Activated naive CD4-positive, alpha-beta T cell treated with anti-CD3 and anti-CD28 coated beads, Interleukin-2, amount 10 ng/mL, durations not matched to agents 7 days and 5 days (primary cell): ENCODE data around the gene CEACAM1.
"Not testable (repeated sequence)": the region's sequence is repeated elsewhere in the genome, so short reads cannot be mapped to it uniquely, and the experiment has no call there.

ENCODE experiments used
- CTCF ChIA-PET: fragments of 350-600 bp; sonication (Branson Sonifier 250); formaldehyde crosslinking; loops from one replicate; lab custom pipeline; 2021; ENCODE audit warnings: antibody characterized with exemption; lab: Charles Lee
- DNase-seq: peaks from one replicate; pipeline ENCODE4 v3.0.0-alpha.2; 2020
- H3K27ac Mint-ChIP-seq: one replicate; pipeline ENCODE4 v1.8.0; 2021; ENCODE audit warnings: mild to moderate bottlenecking, moderate library complexity, mixed read lengths
- H3K27me3 Mint-ChIP-seq: one replicate; pipeline ENCODE4 v1.8.0; 2021; ENCODE audit warnings: mild to moderate bottlenecking, mixed read lengths
- H3K36me3 Mint-ChIP-seq: one replicate; pipeline ENCODE4 v1.8.0; 2021; ENCODE audit warnings: mixed read lengths
- H3K4me1 Mint-ChIP-seq: one replicate; pipeline ENCODE4 v1.8.0; 2021; ENCODE audit warnings: mixed read lengths
- H3K4me3 Mint-ChIP-seq: one replicate; pipeline ENCODE4 v1.8.0; 2021; ENCODE audit warnings: mild to moderate bottlenecking, moderate library complexity, mixed read lengths
- H3K9me3 Mint-ChIP-seq: one replicate; pipeline ENCODE4 v1.8.0; 2021; ENCODE audit warnings: mixed read lengths

The CEACAM1 gene

DNA sequence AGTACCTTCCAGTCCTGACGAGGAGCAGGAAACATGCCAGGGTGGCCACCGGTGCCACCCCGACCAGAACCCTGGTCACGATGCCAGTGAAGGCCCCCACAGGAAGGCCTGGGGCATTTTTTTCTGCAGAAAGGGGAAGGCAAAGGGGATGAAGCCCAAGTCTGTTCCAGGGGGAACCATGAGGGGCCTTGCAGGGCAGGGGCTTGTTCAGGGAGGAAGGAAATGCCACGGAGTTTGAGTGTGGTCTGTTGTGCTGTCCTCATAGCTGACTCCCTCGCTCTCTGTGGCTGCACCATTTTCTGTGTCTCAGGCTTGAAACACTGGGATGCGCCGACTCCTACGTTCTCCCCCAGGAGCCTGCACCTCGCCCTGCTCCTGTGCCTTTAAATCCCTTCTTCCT lies 27.5 kb upstream of the CEACAM1 start:
- DNase-seq, result no peak
- no peak overlapping the region for H3K4me3 Mint-ChIP-seq
- CTCF ChIA-PET, result no interaction called here
- H3K4me1 Mint-ChIP-seq, result no peaks in the 10 kb centered on the region
- no peak overlapping the region for H3K27ac Mint-ChIP-seq
- peaks cover 68% of the 10 kb centered on the region for H3K27me3 Mint-ChIP-seq
- no peaks in the 10 kb centered on the region for H3K36me3 Mint-ChIP-seq
- H3K9me3 Mint-ChIP-seq, result no peaks in the 10 kb centered on the region

- no peak for DNase-seq
- Mint-ChIP-seq H3K36me3 (no peaks in the 10 kb centered on the region), H3K4me1 (no peaks in the 10 kb centered on the region), H3K4me3 (no peak overlapping the region), H3K27ac (no peak overlapping the region), H3K27me3 (peaks cover 71% of the 10 kb centered on the region), H3K9me3 (peaks cover under 1% of the 10 kb centered on the region)
- CTCF ChIA-PET, result no interaction called here
Observed at GRCh38 chr19:42555317-42555716, 27.0 kb upstream of the CEACAM1 start.

DNA sequence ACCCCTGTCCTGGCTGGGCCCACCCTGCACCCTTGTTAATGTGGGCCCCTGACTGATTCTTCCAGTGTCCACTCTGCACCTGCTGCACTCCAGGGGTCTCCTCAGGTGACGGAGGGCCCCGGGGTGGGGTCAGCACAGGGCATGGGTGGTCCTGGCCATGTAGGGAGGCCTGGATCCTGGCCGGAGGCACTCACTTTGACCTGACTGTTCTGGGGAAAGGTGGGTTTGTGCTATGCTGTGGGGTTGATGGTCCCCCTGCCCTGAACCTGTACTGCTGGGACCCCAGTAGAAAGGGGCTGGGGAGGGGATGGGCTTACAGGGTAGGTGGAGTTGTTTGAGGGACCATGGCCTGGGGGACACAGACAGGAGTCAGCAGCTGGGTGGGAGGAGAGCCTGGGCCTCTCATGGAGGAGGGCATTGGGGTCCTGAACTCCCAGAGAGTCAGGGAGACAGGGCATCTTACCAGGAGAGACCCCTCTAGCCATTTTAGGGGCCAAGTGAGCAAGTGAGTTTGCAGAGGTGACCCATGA lies 25.8 kb upstream of the CEACAM1 start:
- no peak for DNase-seq
- Mint-ChIP-seq H3K27ac (no peak overlapping the region), H3K4me3 (no peak overlapping the region), H3K27me3 (peaks cover 71% of the 10 kb centered on the region), H3K36me3 (no peaks in the 10 kb centered on the region), H3K9me3 (peaks cover 3% of the 10 kb centered on the region), H3K4me1 (no peaks in the 10 kb centered on the region)
- CTCF ChIA-PET, result no interaction called here

DNA sequence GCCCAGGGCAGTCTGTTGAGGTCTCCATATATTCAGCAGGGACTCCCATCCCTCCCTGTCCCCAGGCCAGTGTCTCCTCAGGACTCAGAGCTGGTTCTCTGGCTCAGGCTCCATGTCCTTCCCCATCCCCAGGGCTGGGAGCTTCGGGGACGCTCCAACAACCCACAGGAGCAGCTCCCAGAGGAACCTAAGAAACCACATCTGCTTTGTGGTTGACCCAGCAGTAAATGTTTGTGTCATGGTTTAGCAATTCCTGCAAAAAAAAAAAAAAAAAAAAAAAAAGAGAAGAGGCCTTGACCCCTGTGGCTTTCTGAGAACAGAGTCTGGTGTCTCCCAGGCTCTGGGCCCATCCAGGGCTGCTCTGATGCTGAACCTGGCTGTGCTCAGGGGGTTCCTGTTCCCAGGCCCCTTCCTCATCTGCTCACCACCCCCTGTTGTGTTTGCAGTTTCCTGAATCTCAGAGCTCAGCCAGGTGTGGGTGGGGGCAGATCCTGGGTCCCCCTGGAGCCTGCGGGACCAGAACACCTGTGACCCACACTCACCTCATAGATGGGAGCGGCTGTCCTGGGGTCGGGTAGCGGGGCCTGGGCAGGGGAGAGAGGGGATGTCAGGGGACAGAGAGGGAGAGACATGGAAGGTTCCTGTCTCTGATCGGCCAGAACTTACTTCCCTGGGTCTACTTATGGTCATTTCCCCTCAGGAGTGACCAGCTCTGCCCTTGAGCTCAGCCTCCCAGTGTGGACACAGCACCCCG lies 25.2 kb upstream of the CEACAM1 start:
- CTCF ChIA-PET, result no interaction called here
- no peak for DNase-seq
- no peak overlapping the region for H3K4me3 Mint-ChIP-seq
- peaks cover 6% of the 10 kb centered on the region for H3K9me3 Mint-ChIP-seq
- H3K4me1 Mint-ChIP-seq, result no peaks in the 10 kb centered on the region
- peaks cover 71% of the 10 kb centered on the region for H3K27me3 Mint-ChIP-seq
- no peak overlapping the region for H3K27ac Mint-ChIP-seq
- H3K36me3 Mint-ChIP-seq, result no peaks in the 10 kb centered on the region

DNA sequence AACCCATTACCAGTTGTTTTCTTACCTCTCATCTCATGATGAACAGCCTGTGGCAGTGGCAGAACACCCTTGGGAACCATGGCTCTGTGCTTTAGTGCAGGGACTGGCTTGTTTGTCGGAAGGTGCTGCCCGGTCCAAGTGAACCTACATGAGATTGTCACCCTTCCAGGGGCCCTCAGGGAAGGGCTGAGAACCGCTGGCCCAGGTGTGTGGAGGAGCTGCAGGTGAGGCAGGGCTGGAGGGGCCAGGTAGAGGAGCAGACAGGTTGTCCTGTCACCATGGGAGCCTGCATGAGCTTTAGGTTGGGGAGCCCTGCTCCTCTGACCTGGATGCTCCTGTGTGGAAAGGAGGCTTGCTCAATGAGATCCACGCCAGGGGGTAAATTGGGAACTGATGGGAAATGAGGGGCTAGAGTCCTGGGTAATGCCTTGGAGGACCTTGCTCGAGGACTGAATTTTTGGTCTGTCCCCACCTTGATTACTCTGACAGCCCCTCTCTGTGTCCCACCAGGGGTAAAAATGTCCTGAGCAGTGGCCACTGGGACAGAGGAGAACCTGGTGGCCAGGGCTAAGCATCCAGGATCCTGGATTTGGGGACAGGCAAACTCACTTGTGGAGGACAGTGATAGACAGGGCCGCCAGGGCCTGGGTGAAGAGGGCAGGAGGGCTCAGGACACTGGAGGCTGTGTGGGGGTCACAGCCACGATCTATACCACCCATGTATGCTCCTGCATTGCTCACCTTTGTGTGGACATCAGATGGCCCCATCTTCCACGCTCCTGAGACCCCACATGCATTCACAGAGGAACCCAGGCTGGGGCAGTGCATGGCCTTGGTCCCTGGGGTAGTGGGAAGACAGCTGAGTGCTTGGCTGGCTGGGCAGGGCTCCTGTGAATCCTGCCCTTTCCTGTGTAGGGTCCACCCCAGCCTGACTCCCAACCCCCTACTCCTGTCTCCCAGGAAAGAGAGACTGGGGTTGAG lies 24.1 kb upstream of the CEACAM1 start:
- CTCF ChIA-PET, result no interaction called here
- no peak overlapping the region for H3K27ac Mint-ChIP-seq

GRCh38 chr19:42550521-42550920 lies 22.2 kb upstream of the CEACAM1 start:
- H3K27ac Mint-ChIP-seq, result not testable (repeated sequence)

More for the DNA sequence above, 24.1 kb upstream of the CEACAM1 start:
- Mint-ChIP-seq H3K36me3 (no peaks in the 10 kb centered on the region), H3K4me1 (no peaks in the 10 kb centered on the region), H3K27me3 (peaks cover 71% of the 10 kb centered on the region), H3K9me3 (peaks cover 6% of the 10 kb centered on the region), H3K4me3 (no peak overlapping the region)
- DNase-seq, result no peak

DNA sequence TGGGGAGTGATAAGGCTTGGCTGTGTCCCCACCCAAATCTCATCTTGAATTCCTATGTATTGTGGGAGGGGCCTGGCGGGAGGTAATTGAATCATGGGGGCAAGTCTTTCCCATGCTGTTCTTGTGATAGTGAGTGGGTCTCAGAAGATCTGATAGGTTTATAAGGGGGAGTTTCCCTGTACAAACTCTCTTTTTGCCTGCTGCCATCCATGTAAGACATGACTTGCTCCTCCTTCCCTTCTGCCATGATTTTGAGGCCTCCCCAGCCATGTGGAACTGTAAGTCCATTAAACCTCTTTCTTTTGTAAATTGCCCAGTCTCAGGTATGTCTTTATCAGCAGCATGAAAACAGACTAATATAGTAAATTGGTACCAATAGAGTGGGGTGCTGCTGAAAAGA lies 20.8 kb upstream of the CEACAM1 start:
- H3K27ac Mint-ChIP-seq, CTCF ChIA-PET, H3K36me3 Mint-ChIP-seq, DNase-seq, H3K4me3 Mint-ChIP-seq, H3K9me3 Mint-ChIP-seq, H3K4me1 Mint-ChIP-seq: not testable (repeated sequence)
- peaks cover 50% of the 10 kb centered on the region for H3K27me3 Mint-ChIP-seq

More at GRCh38 chr19:42550521-42550920, 22.2 kb upstream of the CEACAM1 start:
- H3K36me3 Mint-ChIP-seq, CTCF ChIA-PET, H3K4me1 Mint-ChIP-seq, H3K9me3 Mint-ChIP-seq, H3K4me3 Mint-ChIP-seq, DNase-seq: not testable (repeated sequence)
- H3K27me3 Mint-ChIP-seq, result peaks cover 65% of the 10 kb centered on the region

- peaks cover 45% of the 10 kb centered on the region for H3K27me3 Mint-ChIP-seq
- H3K36me3 Mint-ChIP-seq, result no peaks in the 10 kb centered on the region
- no peak overlapping the region for H3K27ac Mint-ChIP-seq
- no peak overlapping the region for H3K4me3 Mint-ChIP-seq
- CTCF ChIA-PET, result no interaction called here
- no peak for DNase-seq
- H3K4me1 Mint-ChIP-seq, result no peaks in the 10 kb centered on the region
- peaks cover 6% of the 10 kb centered on the region for H3K9me3 Mint-ChIP-seq
Observed at GRCh38 chr19:42548552-42548951, 20.3 kb upstream of the CEACAM1 start.

- no peak for DNase-seq
- no peaks in the 10 kb centered on the region for H3K36me3 Mint-ChIP-seq
- no peaks in the 10 kb centered on the region for H3K4me1 Mint-ChIP-seq
- H3K4me3 Mint-ChIP-seq, result no peak overlapping the region
- no peak overlapping the region for H3K27ac Mint-ChIP-seq
- H3K9me3 Mint-ChIP-seq, result peaks cover 6% of the 10 kb centered on the region
- peaks cover 39% of the 10 kb centered on the region for H3K27me3 Mint-ChIP-seq
- CTCF ChIA-PET, result no interaction called here
Observed at GRCh38 chr19:42547929-42548328, 19.6 kb upstream of the CEACAM1 start.

- Mint-ChIP-seq H3K36me3 (no peaks in the 10 kb centered on the region), H3K4me1 (no peaks in the 10 kb centered on the region), H3K27me3 (peaks cover 29% of the 10 kb centered on the region), H3K4me3 (no peak overlapping the region), H3K9me3 (peaks cover 6% of the 10 kb centered on the region), H3K27ac (no peak overlapping the region)
- CTCF ChIA-PET, result no interaction called here
- DNase-seq, result no peak
Observed at GRCh38 chr19:42546831-42547500, 18.7 kb upstream of the CEACAM1 start.

GRCh38 chr19:42544146-42544545 lies 15.9 kb upstream of the CEACAM1 start:
- Mint-ChIP-seq H3K9me3 (peaks cover 3% of the 10 kb centered on the region), H3K27me3 (peaks cover 16% of the 10 kb centered on the region), H3K4me1 (no peaks in the 10 kb centered on the region), H3K4me3 (no peak overlapping the region), H3K27ac (no peak overlapping the region), H3K36me3 (no peaks in the 10 kb centered on the region)
- DNase-seq, result no peak
- CTCF ChIA-PET, result no interaction called here

GRCh38 chr19:42542791-42543190 lies 14.5 kb upstream of the CEACAM1 start:
- Mint-ChIP-seq H3K27ac (no peak overlapping the region), H3K4me1 (no peaks in the 10 kb centered on the region), H3K36me3 (no peaks in the 10 kb centered on the region), H3K9me3 (no peaks in the 10 kb centered on the region), H3K4me3 (no peak overlapping the region), H3K27me3 (peaks cover 18% of the 10 kb centered on the region)
- DNase-seq, result no peak
- CTCF ChIA-PET, result no interaction called here

GRCh38 chr19:42540071-42540553 lies 11.8 kb upstream of the CEACAM1 start:
- Mint-ChIP-seq H3K27ac (no peak overlapping the region), H3K4me1 (no peaks in the 10 kb centered on the region), H3K36me3 (no peaks in the 10 kb centered on the region), H3K27me3 (peaks cover 5% of the 10 kb centered on the region), H3K9me3 (no peaks in the 10 kb centered on the region), H3K4me3 (no peak overlapping the region)
- DNase-seq, result no peak
- CTCF ChIA-PET, result interaction anchor here (0.9 to 2.1 kb wide), 3 partner anchors 11 to 89 kb away, joined by 3 to 11 read pairs (median 5); no protein-coding TSS in a partner anchor
